Umbilical cord (tissue), 2 donors: ENCODE measurements around the gene FANCE. TPM values are rescaled to one million over a fixed set of nuclear protein-coding genes. Genes with fewer than 3 reads are reported as not detected.
A peak's percentile ranks its signal among the peaks of the same experiment; 100 is the strongest.

Experiments
- DNase-seq: peaks from one replicate; pipeline ENCODE4 v3.0.0-alpha.2; 2015; ENCODE audit warnings: low spot score
- total RNA-seq: library from RNA; depleted of rRNA; stranded (reverse); fragments of >200 nt; gene quantifications from one replicate; pipeline ENCODE4 v1.2.3, GENCODE V29; 2014; ENCODE audit warnings: low replicate concordance; ENCODE audit not compliant: insufficient read depth

Gene FANCE
- total RNA-seq, 1 donor from 2014 or later, result 5.1 TPM

DNA sequence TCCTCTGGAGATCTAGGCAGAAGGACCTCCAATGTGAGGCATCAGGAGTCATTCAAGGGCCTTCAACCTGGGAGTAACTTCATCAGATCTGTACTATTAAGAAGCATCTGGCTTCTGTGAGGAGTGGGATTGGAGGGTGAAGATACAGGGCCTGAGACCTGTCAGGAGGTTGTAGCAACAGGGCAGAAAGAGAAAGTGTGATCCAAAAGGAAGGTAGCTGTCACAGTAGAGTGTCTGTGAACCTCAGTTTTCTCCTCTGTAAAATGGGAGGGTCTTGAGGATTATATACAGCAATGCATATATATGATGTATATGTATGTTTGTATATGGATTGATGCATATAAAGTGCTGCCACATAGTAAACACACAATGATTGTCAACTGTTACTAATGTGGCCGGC lies 13.5 kb downstream of the FANCE start:
- DNase-seq, result no peak

- peak; percentile 98 for DNase-seq
These were observed 16.2 kb downstream of the FANCE start, which contains the start of gene RPL10A for GRCh38 chr6:35468181-35468979. Gene RPL10A (plus strand): TSS chr6:35468401. CDS start chr6:35468435, 34 bp downstream.

GRCh38 chr6:35468980-35469750 lies 17.0 kb downstream of the FANCE start:
- DNase-seq, result peak; percentile 32

GRCh38 chr6:35469751-35470662 lies 17.9 kb downstream of the FANCE start:
- peak; percentile 23 for DNase-seq

DNA sequence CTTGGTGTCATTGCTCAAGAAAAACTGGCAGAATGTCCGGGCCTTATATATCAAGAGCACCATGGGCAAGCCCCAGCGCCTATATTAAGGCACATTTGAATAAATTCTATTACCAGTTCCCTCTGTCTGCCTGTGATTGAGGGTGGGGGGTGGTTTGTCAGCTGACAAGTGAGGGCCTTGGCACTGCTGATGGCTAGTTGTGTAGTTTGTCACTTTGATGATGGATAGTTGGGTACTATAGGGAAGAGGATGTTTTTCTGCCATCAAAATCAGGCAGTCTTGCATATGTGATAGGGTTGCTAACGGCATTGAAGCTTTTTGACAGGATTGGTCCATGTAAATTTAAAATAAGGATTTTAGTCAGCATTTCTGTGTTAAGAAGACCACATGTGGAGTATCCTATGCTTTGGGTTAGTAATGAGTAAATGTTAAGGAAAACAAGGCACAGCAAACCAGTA lies 18.6 kb downstream of the FANCE start:
- no peak for DNase-seq

DNA sequence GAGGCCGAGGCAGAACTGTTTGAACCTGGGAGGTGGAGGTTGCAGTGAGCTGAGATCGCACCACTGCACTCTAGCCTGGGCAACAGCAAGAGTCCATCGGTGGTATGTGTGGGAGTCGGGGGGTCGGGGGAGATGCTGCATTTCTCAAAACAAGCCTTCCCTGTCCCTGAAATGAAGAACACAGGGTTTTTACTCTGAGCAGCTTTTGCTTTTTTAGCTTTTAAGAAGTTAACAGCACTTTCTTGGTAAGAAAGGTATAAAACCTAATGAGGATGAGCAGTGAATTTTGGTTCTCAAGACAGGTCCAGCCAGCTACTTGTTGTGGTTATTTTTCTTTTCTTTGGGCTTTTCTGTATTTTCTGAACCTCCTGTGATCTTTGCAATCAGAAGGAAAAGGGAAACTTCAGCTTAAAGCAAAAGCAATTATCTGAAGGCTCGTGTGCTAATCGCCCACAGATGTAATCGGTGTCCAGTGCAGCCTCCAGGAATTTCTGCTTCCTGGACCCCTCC lies 19.8 kb downstream of the FANCE start:
- DNase-seq, result no peak

DNA sequence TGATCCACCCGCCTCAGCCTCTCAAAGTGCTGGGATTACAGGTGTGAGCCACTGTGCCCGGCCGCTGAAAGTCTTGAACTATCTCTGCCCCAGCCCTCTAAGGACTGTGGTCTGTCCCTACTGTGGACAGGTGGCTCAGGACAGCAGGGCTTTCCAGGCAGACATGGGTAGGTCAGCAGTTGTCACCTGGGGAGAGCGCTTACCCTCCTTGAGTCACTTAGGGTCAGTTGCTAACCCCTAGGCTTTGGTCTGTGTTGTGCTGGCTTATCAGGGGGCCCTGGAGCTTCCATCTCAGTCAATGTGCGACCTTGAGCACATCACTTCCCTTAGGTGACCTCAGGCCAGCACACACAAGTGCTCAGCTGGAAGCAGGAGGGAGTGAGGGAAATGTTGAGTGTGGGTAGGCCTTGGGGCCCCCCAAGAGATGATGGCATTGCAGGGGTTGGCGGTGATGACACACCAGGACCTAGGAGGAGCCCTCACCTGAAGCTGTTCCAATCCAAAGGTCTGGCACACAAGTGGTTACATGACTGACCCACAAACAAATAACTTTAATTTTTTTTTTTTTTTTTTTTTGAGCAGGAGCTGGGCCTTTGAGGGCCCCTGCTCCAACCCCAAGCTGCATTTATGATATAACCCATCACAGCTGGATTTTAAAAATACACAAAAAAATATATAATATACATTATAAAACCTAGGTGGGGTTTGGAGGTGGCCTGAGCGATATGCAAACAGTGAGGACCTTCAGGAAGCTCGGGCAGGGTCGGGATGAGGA lies 21.1 kb downstream of the FANCE start:
- DNase-seq, result no peak

DNA sequence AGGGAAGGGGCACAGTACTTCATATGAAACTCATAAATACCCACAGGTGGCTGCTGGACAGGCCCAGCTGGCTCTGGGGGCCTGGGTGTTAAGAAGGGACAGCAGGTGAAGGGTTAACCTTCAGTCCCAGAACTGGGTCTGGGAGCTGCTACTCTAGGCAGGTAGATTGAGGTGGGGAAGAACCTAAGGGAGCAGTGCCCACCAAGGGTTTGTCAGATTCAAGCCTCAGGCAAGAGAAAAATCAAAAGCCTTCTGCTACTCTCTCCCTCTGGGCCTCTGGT lies 21.7 kb downstream of the FANCE start:
- DNase-seq, result no peak

DNA sequence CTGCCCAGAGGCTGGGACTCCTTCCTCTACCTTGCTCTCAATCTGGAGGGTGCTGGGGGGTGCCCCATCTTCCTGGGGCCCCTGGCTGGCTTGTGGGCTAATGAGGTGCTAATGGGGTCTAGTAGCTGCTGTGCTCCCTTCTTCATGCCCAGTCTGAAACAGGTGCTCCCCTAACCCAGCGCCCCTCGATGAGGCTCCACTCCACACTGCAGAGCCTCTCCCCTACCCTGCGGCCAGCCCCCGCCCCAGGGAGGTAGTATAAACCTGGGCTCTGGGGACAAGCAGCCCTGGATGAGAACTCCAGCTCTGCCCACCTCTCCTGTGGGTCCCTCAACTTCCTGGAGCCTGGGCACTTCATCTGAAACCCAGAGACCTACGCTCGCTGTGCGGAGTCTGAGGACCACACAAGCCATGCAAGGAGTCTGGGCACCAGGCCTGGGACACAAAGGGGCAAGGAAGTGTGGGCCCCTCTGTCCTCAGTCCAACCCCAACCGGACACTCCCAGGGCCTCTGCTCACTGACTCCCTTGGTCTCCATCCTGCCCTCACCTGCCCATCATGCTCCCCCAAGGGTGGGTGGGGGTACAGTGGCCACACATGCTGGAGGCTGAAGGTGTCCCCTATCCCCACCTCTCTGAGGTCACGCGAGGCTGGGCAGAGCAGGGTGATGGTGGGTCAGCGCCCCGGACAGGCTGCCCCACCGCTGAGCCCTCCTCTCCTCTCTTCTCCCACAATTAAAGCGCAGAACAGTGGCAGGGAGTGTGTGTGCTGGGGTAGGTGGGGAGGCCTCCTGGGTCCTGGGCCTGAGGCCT lies 22.2 kb downstream of the FANCE start:
- DNase-seq, result no peak

DNA sequence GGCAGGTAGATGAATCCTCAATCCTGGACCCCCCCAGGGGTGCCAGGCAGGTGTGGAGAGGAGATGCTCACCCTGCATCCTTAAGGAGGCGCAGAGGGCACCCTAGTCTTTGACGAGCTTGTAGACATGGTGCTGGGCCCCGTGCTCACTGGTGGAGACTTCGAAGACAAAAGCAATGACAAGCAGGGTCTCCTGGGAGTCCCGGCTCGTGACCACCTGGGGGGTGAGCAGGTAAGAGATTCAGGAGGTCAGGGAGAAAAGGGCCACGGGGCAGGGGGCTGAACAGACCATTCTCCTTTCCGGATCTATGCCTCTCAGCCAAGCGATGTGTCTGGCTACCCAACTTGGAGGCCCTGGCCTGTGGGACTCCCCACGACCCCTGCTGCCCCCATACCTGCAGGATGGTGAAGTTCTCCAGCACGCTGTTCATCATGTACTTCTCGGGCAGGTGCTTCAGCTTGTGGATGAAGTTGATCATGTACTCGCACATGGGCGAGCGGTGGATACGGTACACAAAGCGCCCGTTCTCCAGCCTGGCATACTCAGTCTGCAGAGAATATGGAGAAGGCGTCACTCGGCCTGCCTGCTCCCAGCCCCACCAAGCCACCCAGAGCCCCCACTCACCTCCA lies 22.9 kb downstream of the FANCE start:
- no peak for DNase-seq

DNA sequence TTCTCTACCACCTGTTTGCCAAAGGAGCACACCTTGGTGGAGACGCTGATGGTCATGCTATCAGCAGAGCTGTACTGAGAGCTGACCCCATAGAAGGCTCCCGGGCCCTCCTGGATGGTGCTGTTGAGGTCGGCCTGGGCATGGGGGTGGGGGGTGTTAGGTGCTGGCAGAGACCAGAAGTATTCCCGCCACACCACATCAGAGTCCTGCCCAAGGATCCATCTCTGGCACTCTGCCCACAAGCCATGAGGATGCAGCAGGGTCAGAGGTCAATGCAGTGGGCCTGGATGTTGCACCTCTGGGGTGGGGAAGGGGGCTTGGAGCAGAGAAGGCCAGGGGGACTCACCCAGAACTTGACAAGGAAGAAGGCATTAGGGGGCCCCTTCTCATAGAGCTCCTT lies 23.4 kb downstream of the FANCE start:
- DNase-seq, result no peak

GRCh38 chr6:35476004-35476403 lies 23.9 kb downstream of the FANCE start:
- no peak for DNase-seq

DNA sequence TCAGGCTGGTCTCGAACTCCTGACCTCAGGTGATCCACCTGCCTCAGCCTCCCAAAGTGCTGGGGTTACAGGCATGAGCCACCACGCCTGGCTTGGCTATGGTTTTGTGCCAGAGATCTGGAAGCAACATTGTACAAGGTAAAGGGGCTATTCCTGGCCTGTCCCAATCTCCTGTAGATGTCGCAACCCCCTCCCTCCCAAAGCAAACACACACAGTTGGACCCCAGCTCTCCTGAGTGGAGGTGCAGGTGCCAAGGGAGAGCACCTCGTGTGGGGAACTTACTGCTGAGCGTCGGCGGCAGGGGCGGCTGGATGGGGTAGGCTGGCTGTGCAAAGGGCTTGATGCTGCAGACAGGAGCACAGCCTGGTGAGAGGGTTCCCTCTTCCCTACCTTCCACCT lies 24.9 kb downstream of the FANCE start:
- DNase-seq, result no peak

GRCh38 chr6:35477551-35478179 lies 25.5 kb downstream of the FANCE start:
- DNase-seq, result no peak

- no peak for DNase-seq
These were observed 26.1 kb downstream of the FANCE start for GRCh38 chr6:35478259-35478658.

DNA sequence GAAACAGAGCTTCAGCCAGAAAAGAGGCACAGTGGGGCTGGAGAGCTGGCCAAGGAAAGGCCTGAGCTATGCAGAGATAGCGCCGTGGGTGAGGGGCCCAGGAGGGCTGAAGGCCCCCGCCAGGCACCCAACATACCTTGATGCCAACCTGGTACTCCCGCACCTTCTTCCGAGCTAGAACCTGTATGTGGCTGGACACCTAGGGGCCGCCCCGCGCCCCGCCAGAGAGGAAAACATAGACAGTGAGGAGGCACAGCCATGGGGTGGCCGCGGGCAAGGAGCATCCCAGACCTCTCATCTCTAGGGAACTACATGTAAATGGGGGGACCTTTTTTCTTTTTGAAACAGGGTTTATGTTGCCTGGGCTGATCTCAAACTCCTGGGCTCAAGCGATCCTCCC lies 28.0 kb downstream of the FANCE start:
- no peak for DNase-seq

DNA sequence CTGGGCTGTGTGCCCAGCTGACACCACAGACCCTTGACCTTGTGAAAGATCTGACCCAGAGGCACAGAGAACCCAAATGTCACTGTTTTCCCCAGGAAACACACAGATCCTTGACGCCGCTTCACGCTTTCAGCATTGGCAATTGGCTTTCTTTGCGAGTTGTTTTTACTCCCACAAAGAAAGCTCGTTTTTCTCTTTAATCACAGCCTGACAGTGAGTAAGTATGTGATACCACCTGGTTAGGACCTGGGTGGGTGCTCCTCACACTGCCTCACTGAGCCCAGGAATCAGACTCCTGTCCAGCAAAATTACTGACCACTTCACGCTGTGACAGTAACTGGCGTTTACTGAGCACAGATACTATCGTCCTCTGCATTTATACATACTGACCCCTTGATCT lies 29.1 kb downstream of the FANCE start:
- no peak for DNase-seq

GRCh38 chr6:35483062-35483461 lies 30.9 kb downstream of the FANCE start:
- DNase-seq, result no peak

GRCh38 chr6:35483490-35483889 lies 31.4 kb downstream of the FANCE start:
- no peak for DNase-seq
